ENCODE data around the gene COMMD1.

GRCh38 chr2:62040926-62041325 lies 135.5 kb downstream of the COMMD1 start:
- TF ChIP-seq CTCF (IDR thresholded peaks at IDR 0.05; ENCODE audit: low read length) (no peak), EZH2 (optimal IDR thresholded peaks at IDR 0.05; ENCODE audit: low read depth, low read length) (no peak)
